ENCODE results near the gene DDR2.

DDR2 gene

GRCh38 chr1:162695687-162696086 is 63.4 kb downstream of the DDR2 start:
- no CpG with 5 or more reads among the region's 1 CpG for WGBS (ENCODE audit: insufficient coverage)
- DNase-seq, result no peak
- Histone ChIP-seq H3K9me3 (ENCODE audit: control extremely low read depth in 1 of 5, control insufficient read depth in 4 of 5, insufficient read depth in 2 of 5, low read depth in 1 of 5, low read length in 4 of 5) (no peaks in the 10 kb centered on the region), H3K27me3 (replicated peaks in 2 of 5; ENCODE audit: control insufficient read depth in 4 of 5, insufficient read depth in 5 of 5, low read length in 4 of 5) (peaks cover 0 to 3% (median 0%) of the 10 kb centered on the region in 5 experiments), H3K27ac (ENCODE audit: insufficient read depth in 1 of 2, low read depth in 1 of 2, low read length in 2 of 2, poor library complexity in 1 of 2, severe bottlenecking in 2 of 2) (no peak overlapping the region), H3K4me1 (ENCODE audit: control extremely low read depth in 1 of 4, control insufficient read depth in 4 of 4, insufficient read depth in 4 of 4, low read length in 3 of 4) (no peaks in the 10 kb centered on the region), H3K36me3 (ENCODE audit: control insufficient read depth in 4 of 4, insufficient read depth in 4 of 4, low read length in 3 of 4) (no peaks in the 10 kb centered on the region), H3K4me3 (ENCODE audit: control insufficient read depth in 1 of 7, extremely low read depth in 1 of 7, insufficient read depth in 4 of 7, low read depth in 2 of 7, low read length in 6 of 7) (no peak overlapping the region)
- POLR2A ChIA-PET, result no interaction called here
- CTCF ChIA-PET, result no interaction called here

GRCh38 chr1:162696286-162696862 is 64.1 kb downstream of the DDR2 start:
- POLR2A ChIA-PET, result no interaction called here
- 96% methylated on average over 5 of the region's 5 CpGs for WGBS (ENCODE audit: insufficient coverage)
- Histone ChIP-seq H3K4me1 (ENCODE audit: control extremely low read depth in 1 of 4, control insufficient read depth in 4 of 4, insufficient read depth in 4 of 4, low read length in 3 of 4) (no peaks in the 10 kb centered on the region), H3K9me3 (ENCODE audit: control extremely low read depth in 1 of 5, control insufficient read depth in 4 of 5, insufficient read depth in 2 of 5, low read depth in 1 of 5, low read length in 4 of 5) (no peaks in the 10 kb centered on the region), H3K36me3 (ENCODE audit: control insufficient read depth in 4 of 4, insufficient read depth in 4 of 4, low read length in 3 of 4) (no peaks in the 10 kb centered on the region), H3K4me3 (ENCODE audit: control insufficient read depth in 1 of 7, extremely low read depth in 1 of 7, insufficient read depth in 4 of 7, low read depth in 2 of 7, low read length in 6 of 7) (no peak overlapping the region), H3K27me3 (replicated peaks in 2 of 5; ENCODE audit: control insufficient read depth in 4 of 5, insufficient read depth in 5 of 5, low read length in 4 of 5) (peaks cover 0 to 3% (median 0%) of the 10 kb centered on the region in 5 experiments), H3K27ac (ENCODE audit: insufficient read depth in 1 of 2, low read depth in 1 of 2, low read length in 2 of 2, poor library complexity in 1 of 2, severe bottlenecking in 2 of 2) (no peak overlapping the region)
- CTCF ChIA-PET, result no interaction called here
- DNase-seq, result no peak

GRCh38 chr1:162697140-162697895 is 65.1 kb downstream of the DDR2 start:
- no peaks in the 10 kb centered on the region for H3K4me1 ChIP-seq (ENCODE audit: control extremely low read depth in 1 of 4, control insufficient read depth in 4 of 4, insufficient read depth in 4 of 4, low read length in 3 of 4)
- H3K36me3 ChIP-seq (ENCODE audit: control insufficient read depth in 4 of 4, insufficient read depth in 4 of 4, low read length in 3 of 4), result no peaks in the 10 kb centered on the region
- ChIA-PET POLR2A (no interaction called here), CTCF (no interaction called here)
- peaks cover 0 to 3% (median 0%) of the 10 kb centered on the region in 5 experiments for H3K27me3 ChIP-seq (replicated peaks in 2 of 5; ENCODE audit: control insufficient read depth in 4 of 5, insufficient read depth in 5 of 5, low read length in 4 of 5)
- WGBS (ENCODE audit: insufficient coverage), result 95% methylated on average over 5 of the region's 6 CpGs
- H3K27ac ChIP-seq (ENCODE audit: insufficient read depth in 1 of 2, low read depth in 1 of 2, low read length in 2 of 2, poor library complexity in 1 of 2, severe bottlenecking in 2 of 2), result no peak overlapping the region
- no peaks in the 10 kb centered on the region for H3K9me3 ChIP-seq (ENCODE audit: control extremely low read depth in 1 of 5, control insufficient read depth in 4 of 5, insufficient read depth in 2 of 5, low read depth in 1 of 5, low read length in 4 of 5)
- DNase-seq, result no peak
- H3K4me3 ChIP-seq (ENCODE audit: control insufficient read depth in 1 of 7, extremely low read depth in 1 of 7, insufficient read depth in 4 of 7, low read depth in 2 of 7, low read length in 6 of 7), result no peak overlapping the region

GRCh38 chr1:162699366-162699765 is 67.1 kb downstream of the DDR2 start:
- DNase-seq, result no peak
- H3K4me1 ChIP-seq (ENCODE audit: control extremely low read depth in 1 of 4, control insufficient read depth in 4 of 4, insufficient read depth in 4 of 4, low read length in 3 of 4), result no peaks in the 10 kb centered on the region
- WGBS (ENCODE audit: insufficient coverage), result 100% methylated on average over 1 of the region's 3 CpGs
- H3K9me3 ChIP-seq (ENCODE audit: control extremely low read depth in 1 of 5, control insufficient read depth in 4 of 5, insufficient read depth in 2 of 5, low read depth in 1 of 5, low read length in 4 of 5), result no peaks in the 10 kb centered on the region
- no peak overlapping the region for H3K4me3 ChIP-seq (ENCODE audit: control insufficient read depth in 1 of 7, extremely low read depth in 1 of 7, insufficient read depth in 4 of 7, low read depth in 2 of 7, low read length in 6 of 7)
- ChIA-PET CTCF (interaction anchor here (0.7 kb wide), 1 partner anchor 32 kb away, joined by 3 read pairs; no protein-coding TSS in a partner anchor), POLR2A (no interaction called here)
- no peak overlapping the region for H3K27ac ChIP-seq (ENCODE audit: insufficient read depth in 1 of 2, low read depth in 1 of 2, low read length in 2 of 2, poor library complexity in 1 of 2, severe bottlenecking in 2 of 2)
- no peaks in the 10 kb centered on the region for H3K36me3 ChIP-seq (ENCODE audit: control insufficient read depth in 4 of 4, insufficient read depth in 4 of 4, low read length in 3 of 4)
- peaks cover 0 to 3% (median 0%) of the 10 kb centered on the region in 5 experiments for H3K27me3 ChIP-seq (replicated peaks in 2 of 5; ENCODE audit: control insufficient read depth in 4 of 5, insufficient read depth in 5 of 5, low read length in 4 of 5)

GRCh38 chr1:162700131-162700530 is 67.9 kb downstream of the DDR2 start:
- no peaks in the 10 kb centered on the region for H3K36me3 ChIP-seq (ENCODE audit: control insufficient read depth in 4 of 4, insufficient read depth in 4 of 4, low read length in 3 of 4)
- POLR2A ChIA-PET, result no interaction called here
- WGBS (ENCODE audit: insufficient coverage), result 100% methylated on average over 1 of the region's 1 CpG
- H3K4me3 ChIP-seq (ENCODE audit: control insufficient read depth in 1 of 7, extremely low read depth in 1 of 7, insufficient read depth in 4 of 7, low read depth in 2 of 7, low read length in 6 of 7), result no peak overlapping the region
- no peaks in the 10 kb centered on the region for H3K9me3 ChIP-seq (ENCODE audit: control extremely low read depth in 1 of 5, control insufficient read depth in 4 of 5, insufficient read depth in 2 of 5, low read depth in 1 of 5, low read length in 4 of 5)
- DNase-seq, result no peak
- peaks cover 0 to 3% (median 0%) of the 10 kb centered on the region in 5 experiments for H3K27me3 ChIP-seq (replicated peaks in 2 of 5; ENCODE audit: control insufficient read depth in 4 of 5, insufficient read depth in 5 of 5, low read length in 4 of 5)
- no peaks in the 10 kb centered on the region for H3K4me1 ChIP-seq (ENCODE audit: control extremely low read depth in 1 of 4, control insufficient read depth in 4 of 4, insufficient read depth in 4 of 4, low read length in 3 of 4)
- H3K27ac ChIP-seq (ENCODE audit: insufficient read depth in 1 of 2, low read depth in 1 of 2, low read length in 2 of 2, poor library complexity in 1 of 2, severe bottlenecking in 2 of 2), result no peak overlapping the region
- CTCF ChIA-PET, result interaction anchor here (0.7 to 1.3 kb wide), 2 partner anchors 29 to 33 kb away, joined by 3 read pairs; no protein-coding TSS in a partner anchor

GRCh38 chr1:162701286-162701685 is 69.0 kb downstream of the DDR2 start:
- Histone ChIP-seq H3K9me3 (ENCODE audit: control extremely low read depth in 1 of 5, control insufficient read depth in 4 of 5, insufficient read depth in 2 of 5, low read depth in 1 of 5, low read length in 4 of 5) (no peaks in the 10 kb centered on the region), H3K4me1 (ENCODE audit: control extremely low read depth in 1 of 4, control insufficient read depth in 4 of 4, insufficient read depth in 4 of 4, low read length in 3 of 4) (no peaks in the 10 kb centered on the region), H3K4me3 (ENCODE audit: control insufficient read depth in 1 of 7, extremely low read depth in 1 of 7, insufficient read depth in 4 of 7, low read depth in 2 of 7, low read length in 6 of 7) (no peak overlapping the region), H3K27me3 (replicated peaks in 2 of 5; ENCODE audit: control insufficient read depth in 4 of 5, insufficient read depth in 5 of 5, low read length in 4 of 5) (peaks cover 0 to 3% (median 0%) of the 10 kb centered on the region in 5 experiments), H3K27ac (ENCODE audit: insufficient read depth in 1 of 2, low read depth in 1 of 2, low read length in 2 of 2, poor library complexity in 1 of 2, severe bottlenecking in 2 of 2) (no peak overlapping the region), H3K36me3 (ENCODE audit: control insufficient read depth in 4 of 4, insufficient read depth in 4 of 4, low read length in 3 of 4) (no peaks in the 10 kb centered on the region)
- 100% methylated on average over 1 of the region's 1 CpG for WGBS (ENCODE audit: insufficient coverage)
- ChIA-PET CTCF (interaction anchor here (1.3 to 1.5 kb wide), 2 partner anchors 11 to 30 kb away, joined by 3 read pairs; no protein-coding TSS in a partner anchor), POLR2A (no interaction called here)
- no peak for DNase-seq

GRCh38 chr1:162702628-162703027 is 70.4 kb downstream of the DDR2 start:
- Histone ChIP-seq H3K4me3 (ENCODE audit: control insufficient read depth in 1 of 7, extremely low read depth in 1 of 7, insufficient read depth in 4 of 7, low read depth in 2 of 7, low read length in 6 of 7) (no peak overlapping the region), H3K4me1 (ENCODE audit: control extremely low read depth in 1 of 4, control insufficient read depth in 4 of 4, insufficient read depth in 4 of 4, low read length in 3 of 4) (no peaks in the 10 kb centered on the region), H3K9me3 (ENCODE audit: control extremely low read depth in 1 of 5, control insufficient read depth in 4 of 5, insufficient read depth in 2 of 5, low read depth in 1 of 5, low read length in 4 of 5) (no peaks in the 10 kb centered on the region), H3K27ac (ENCODE audit: insufficient read depth in 1 of 2, low read depth in 1 of 2, low read length in 2 of 2, poor library complexity in 1 of 2, severe bottlenecking in 2 of 2) (no peak overlapping the region), H3K27me3 (replicated peaks in 2 of 5; ENCODE audit: control insufficient read depth in 4 of 5, insufficient read depth in 5 of 5, low read length in 4 of 5) (no peaks in the 10 kb centered on the region), H3K36me3 (ENCODE audit: control insufficient read depth in 4 of 4, insufficient read depth in 4 of 4, low read length in 3 of 4) (no peaks in the 10 kb centered on the region)
- ChIA-PET CTCF (no interaction called here), POLR2A (no interaction called here)
- WGBS (ENCODE audit: insufficient coverage), result 100% methylated on average over 2 of the region's 2 CpGs
- no peak for DNase-seq

Data from common myeloid progenitor, CD34-positive (primary cell).